NCI-H446 (cell line): ENCODE data around the gene CMTM7.

Experiments
- DNase-seq, 2 experiments: peaks; one replicate each; lab custom pipeline; 2025; lab: John Stamatoyannopoulos, UW

The CMTM7 gene

GRCh38 chr3:32493437-32494414 lies 102.1 kb downstream of the CMTM7 start:
- no peak for DNase-seq

GRCh38 chr3:32495085-32495484 lies 103.4 kb downstream of the CMTM7 start:
- no peak for DNase-seq

- no peak for DNase-seq
Observed at GRCh38 chr3:32495609-32496008, 104.0 kb downstream of the CMTM7 start.

GRCh38 chr3:32498252-32498651 lies 106.6 kb downstream of the CMTM7 start:
- no peak for DNase-seq

GRCh38 chr3:32498992-32499391 lies 107.3 kb downstream of the CMTM7 start:
- DNase-seq = no peak

GRCh38 chr3:32499585-32499984 lies 107.9 kb downstream of the CMTM7 start:
- DNase-seq = no peak

- DNase-seq = no peak
Observed at GRCh38 chr3:32500231-32500630, 108.6 kb downstream of the CMTM7 start.

- no peak for DNase-seq
Observed at GRCh38 chr3:32500880-32501782, 109.5 kb downstream of the CMTM7 start.

GRCh38 chr3:32501783-32502117 lies 110.1 kb downstream of the CMTM7 start:
- no peak for DNase-seq

- DNase-seq = peak in 1 of 2 experiments; percentile 59
Observed at GRCh38 chr3:32502118-32502945, 110.7 kb downstream of the CMTM7 start, which contains the start of gene CMTM6. CMTM6 (minus strand) TSS chr3:32502852; CDS start chr3:32502745, 107 bp downstream.

GRCh38 chr3:32502946-32503286 lies 111.3 kb downstream of the CMTM7 start:
- peak in 1 of 2 experiments; percentile 4 for DNase-seq
